PC-3 (cell line): ENCODE measurements around the gene CLEC16A.

Experiments
- EZH2phosphoT487 ChIP-seq: fragments of 300-600 bp; sonication (generic); IDR thresholded peaks from 2 replicates; pipeline ENCODE4 v1.6.1; 2018; ENCODE audit warnings: mild to moderate bottlenecking, antibody characterized with exemption, low read length, borderline replicate concordance
- TF ChIP-seq, protein P1 (sequence below): fragments of 300-600 bp; sonication (generic); conservative IDR thresholded peaks from 2 replicates; pipeline ENCODE4 v1.5.1; 2017; ENCODE audit warnings: antibody characterized with exemption, low read depth, mild to moderate bottlenecking, low read length

DNA sequence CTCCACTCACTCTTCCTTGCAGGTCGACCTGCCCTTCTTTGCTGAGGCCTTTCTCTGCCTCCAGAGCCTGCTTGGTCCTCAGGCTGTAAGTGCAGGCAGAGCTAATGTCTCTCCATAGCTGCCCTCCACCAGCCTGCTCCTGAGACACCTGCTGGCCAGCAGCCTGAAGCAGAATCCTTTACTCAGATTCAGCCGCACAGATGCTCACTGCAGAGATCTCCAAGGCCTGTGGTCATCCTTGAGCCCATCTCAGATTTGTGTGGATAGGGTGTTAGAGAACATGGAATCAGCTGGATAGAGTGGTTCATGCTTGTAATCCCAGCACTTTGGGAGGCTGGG is 13.6 kb upstream of the CLEC16A start:
- TF ChIP-seq, protein P1, sequence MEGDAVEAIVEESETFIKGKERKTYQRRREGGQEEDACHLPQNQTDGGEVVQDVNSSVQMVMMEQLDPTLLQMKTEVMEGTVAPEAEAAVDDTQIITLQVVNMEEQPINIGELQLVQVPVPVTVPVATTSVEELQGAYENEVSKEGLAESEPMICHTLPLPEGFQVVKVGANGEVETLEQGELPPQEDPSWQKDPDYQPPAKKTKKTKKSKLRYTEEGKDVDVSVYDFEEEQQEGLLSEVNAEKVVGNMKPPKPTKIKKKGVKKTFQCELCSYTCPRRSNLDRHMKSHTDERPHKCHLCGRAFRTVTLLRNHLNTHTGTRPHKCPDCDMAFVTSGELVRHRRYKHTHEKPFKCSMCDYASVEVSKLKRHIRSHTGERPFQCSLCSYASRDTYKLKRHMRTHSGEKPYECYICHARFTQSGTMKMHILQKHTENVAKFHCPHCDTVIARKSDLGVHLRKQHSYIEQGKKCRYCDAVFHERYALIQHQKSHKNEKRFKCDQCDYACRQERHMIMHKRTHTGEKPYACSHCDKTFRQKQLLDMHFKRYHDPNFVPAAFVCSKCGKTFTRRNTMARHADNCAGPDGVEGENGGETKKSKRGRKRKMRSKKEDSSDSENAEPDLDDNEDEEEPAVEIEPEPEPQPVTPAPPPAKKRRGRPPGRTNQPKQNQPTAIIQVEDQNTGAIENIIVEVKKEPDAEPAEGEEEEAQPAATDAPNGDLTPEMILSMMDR: no peak
- no peak for TF ChIP-seq EZH2phosphoT487
